HepG2 (cell line): ENCODE measurements around the gene VSNL1. TPM values are rescaled to one million over a fixed set of nuclear protein-coding genes. Genes with fewer than 3 reads are reported as not detected.

Source experiments
- AGO1 ChIP-seq: fragments of 200-400 bp; formaldehyde crosslinking; IDR thresholded peaks from 2 replicates; pipeline ENCODE4 v1.6.1; 2017; ENCODE audit warnings: mild to moderate bottlenecking, low read depth, low read length, moderate library complexity; ENCODE audit not compliant: poor library complexity, severe bottlenecking
- CTCF ChIP-seq: sonication (generic); formaldehyde crosslinking; IDR thresholded peaks from 2 replicates; pipeline ENCODE4 v1.5.0; 2020; ENCODE audit warnings: mild to moderate bottlenecking, missing genetic modification reagents, moderate library complexity
- HINFP ChIP-seq: sonication (generic); formaldehyde crosslinking; IDR thresholded peaks from 2 replicates; pipeline ENCODE4 v1.4.0; 2020; ENCODE audit warnings: low read depth, mild to moderate bottlenecking, missing genetic modification reagents
- KAT8 ChIP-seq: IDR thresholded peaks from 2 replicates; pipeline ENCODE4 v1.6.1; 2016; ENCODE audit warnings: missing genetic modification reagents, missing compliant biosample characterization
- KLF15 ChIP-seq: sonication (generic); formaldehyde crosslinking; IDR thresholded peaks from 2 replicates; pipeline ENCODE4 v1.8.1; 2023; ENCODE audit warnings: borderline replicate concordance, mild to moderate bottlenecking, inconsistent platforms, missing genetic modification reagents, mixed read lengths
- NFIC ChIP-seq: IDR thresholded peaks from 2 replicates; pipeline ENCODE4 v1.6.1; 2012; ENCODE audit warnings: mild to moderate bottlenecking, low read length, inconsistent platforms
- NR2F2 ChIP-seq: IDR thresholded peaks from 2 replicates; pipeline ENCODE4 v1.6.1; 2012; ENCODE audit warnings: low read depth, inconsistent platforms, borderline replicate concordance
- PAWR ChIP-seq: sonication (generic); formaldehyde crosslinking; IDR thresholded peaks from 2 replicates; pipeline ENCODE4 v1.4.0; 2020; ENCODE audit warnings: missing genetic modification reagents, mild to moderate bottlenecking, borderline replicate concordance
- PPARG ChIP-seq: conservative IDR thresholded peaks from 2 replicates; pipeline ENCODE4 v1.6.1; 2016; ENCODE audit warnings: missing biosample characterization, missing genetic modification reagents
- ZBTB2 ChIP-seq: sonication (generic); formaldehyde crosslinking; IDR thresholded peaks from 2 replicates; pipeline ENCODE4 v1.8.0; 2022; ENCODE audit warnings: low read depth, missing genetic modification reagents
- ZC3H4 ChIP-seq: sonication (generic); formaldehyde crosslinking; IDR thresholded peaks from 2 replicates; pipeline ENCODE4 v1.4.0; 2020; ENCODE audit warnings: missing genetic modification reagents, borderline replicate concordance
- ZNF318 ChIP-seq: sonication (generic); formaldehyde crosslinking; IDR thresholded peaks from 2 replicates; pipeline ENCODE4 v1.4.0; 2020; ENCODE audit warnings: mild to moderate bottlenecking, missing genetic modification reagents
- ZNF33A ChIP-seq: sonication (generic); formaldehyde crosslinking; IDR thresholded peaks from 2 replicates; pipeline ENCODE4 v1.5.1; 2020; ENCODE audit warnings: missing genetic modification reagents, mild to moderate bottlenecking, moderate library complexity, borderline replicate concordance
- polyA plus RNA-seq, 8 experiments: library from polyadenylated mRNA; depleted of rRNA in 3 of 8; stranded (reverse) in 7 of 8; unstranded in 1 of 8; fragments of >200 nt; fragmentation: Illumina TruSeq in 4 of 8; extraction: Trizol in 4 of 8; gene quantifications; 2 replicates each; pipeline versions ENCODE4 v1.2.1 to v1.2.3, GENCODE V29; 2011 to 2016; ENCODE audit warnings: low read depth in 4 of 8, missing spikeins in 1 of 8, mixed read lengths in 1 of 8; ENCODE audit not compliant: insufficient read depth in 1 of 8
- total RNA-seq, 5 experiments: library from RNA; depleted of rRNA; stranded (reverse); fragments of >200 nt; fragmentation: Illumina TruSeq; extraction: Trizol; gene quantifications; 2 replicates each; pipeline ENCODE4 v1.2.3, GENCODE V29; 2016; ENCODE audit warnings: low read depth in 1 of 5

VSNL1 gene
- total and polyA plus RNA-seq, 2 of the 13 experiments (the other 11 are each of a cell fraction or from before 2014, with no cell fraction given): 63.2 to 95.9 TPM

- no peak for TF ChIP-seq ZNF318
- peak; percentile 75; the same call in 1 of the 2 replicates for TF ChIP-seq KAT8 (CRISPR knock-in tag)
- no peak for TF ChIP-seq ZC3H4 (CRISPR knock-in tag)
- no peak for TF ChIP-seq HINFP (CRISPR knock-in tag)
- peak; percentile 81; the same call in 1 of the 2 replicates for TF ChIP-seq ZNF33A (CRISPR knock-in tag)
- TF ChIP-seq PPARG (CRISPR knock-in tag): peak; percentile 55; the same call in 1 of the 2 replicates
- TF ChIP-seq NFIC: no peak
- TF ChIP-seq NR2F2: 0 out of 2 replicates have a peak, but pooled peaks have one; percentile 0
- TF ChIP-seq PAWR (CRISPR knock-in tag): no peak
- TF ChIP-seq KLF15 (CRISPR knock-in tag): no peak
- peak; percentile 35; the same call in 1 of the 2 replicates for TF ChIP-seq CTCF
- TF ChIP-seq AGO1: peak; percentile 65
- TF ChIP-seq ZBTB2: peak; percentile 75
Observed at GRCh38 chr2:17540093-17540812, at the start of gene VSNL1 (continued).
